Panc1 (cell line): ENCODE data around the gene R3HDM4. TPM values are rescaled to one million over a fixed set of nuclear protein-coding genes. Genes with fewer than 3 reads are reported as not detected.

ENCODE experiments used
- ATAC-seq: fragments of 200-7000 bp; cut with Tn5 transposase; 2 replicates; pipeline ENCODE4 v1.9.1; 2020; ENCODE audit warnings: mild to moderate bottlenecking, moderate library complexity
- BruUV-seq: library from RNA; stranded (reverse); fragments of 400-500 nt; replicated peaks from 2 replicates; lab custom pipeline; 2021; lab: Mats Ljungman, UMichigan
- CTCF ChIA-PET: fragments of 300-600 bp; sonication (Branson Sonifier 250); formaldehyde crosslinking; loops from one replicate; lab custom pipeline; 2022; ENCODE audit warnings: antibody characterized with exemption; lab: Charles Lee
- POLR2A ChIA-PET: fragments of 300-600 bp; sonication (Branson Sonifier 250); formaldehyde crosslinking; loops from one replicate; lab custom pipeline; 2022; ENCODE audit warnings: antibody characterized with exemption; lab: Charles Lee
- DNase-seq: peaks from one replicate; pipeline ENCODE4 v3.0.0-alpha.2; 2010; ENCODE audit warnings: low read depth, low spot score
- H3K27ac ChIP-seq: 2 replicates; pipeline ENCODE4 v1.5.1; 2011; ENCODE audit warnings: mild to moderate bottlenecking, low read length, inconsistent platforms
- H3K27me3 ChIP-seq: fragments of 200-500 bp; sonication (Bioruptor generic); 2 replicates; pipeline ENCODE4 v1.6.0; 2014; ENCODE audit warnings: low read length, inconsistent platforms; ENCODE audit not compliant: control insufficient read depth, insufficient read depth
- H3K36me3 ChIP-seq: fragments of 200-500 bp; sonication (Bioruptor generic); 2 replicates; pipeline ENCODE4 v1.5.1; 2014; ENCODE audit warnings: inconsistent platforms, mild to moderate bottlenecking, low read length, moderate library complexity; ENCODE audit not compliant: control insufficient read depth, insufficient read depth
- H3K4me1 ChIP-seq: 2 replicates; pipeline ENCODE4 v1.5.1; 2011; ENCODE audit warnings: inconsistent platforms, mild to moderate bottlenecking, low read length, moderate library complexity; ENCODE audit not compliant: control insufficient read depth, insufficient read depth
- H3K4me3 ChIP-seq, 2 experiments: 2 replicates each; pipeline ENCODE4 v1.5.1; 2011 to 2012; ENCODE audit warnings: low read depth in 2 of 2, low read length in 2 of 2, mild to moderate bottlenecking in 2 of 2, inconsistent platforms in 1 of 2, moderate library complexity in 1 of 2
- H3K9me3 ChIP-seq: fragments of 200-500 bp; sonication (Bioruptor generic); 2 replicates; pipeline ENCODE4 v1.5.1; 2014; ENCODE audit warnings: low read depth, mild to moderate bottlenecking, inconsistent platforms, low read length, moderate library complexity; ENCODE audit not compliant: control insufficient read depth, insufficient read depth
- POLR2AphosphoS5 ChIP-seq: IDR thresholded peaks from 2 replicates; pipeline ENCODE4 v1.6.1; 2012; ENCODE audit warnings: mild to moderate bottlenecking, low read depth, low read length, moderate library complexity
- SIN3A ChIP-seq: IDR thresholded peaks from 2 replicates; pipeline ENCODE4 v1.6.1; 2012; ENCODE audit warnings: low read depth, mild to moderate bottlenecking, low read length, moderate library complexity, borderline replicate concordance; ENCODE audit not compliant: insufficient read depth
- TCF7L2 ChIP-seq: IDR thresholded peaks from 2 replicates; pipeline ENCODE4 v1.6.1; 2011; ENCODE audit warnings: mild to moderate bottlenecking, low read depth, low read length, inconsistent platforms
- in situ Hi-C: cut with HindIII; loops from 2 replicates; pipeline ENCODE4 v1.10.0; 2016; ENCODE audit warnings: low sequenced_read_pairs, low pct_unique_long_range_greater_than_20kb
- intact Hi-C: fragments of 100-400 bp; cut with micrococcal nuclease; formaldehyde crosslinking; loops from one replicate; pipeline ENCODE4 v1.10.0; 2022; ENCODE audit not compliant: unreplicated experiment
- total RNA-seq: library from RNA; stranded (reverse); gene quantifications from one replicate; pipeline ENCODE4 v1.2.1, GENCODE V29; 2021; ENCODE audit not compliant: unreplicated experiment
- TF ChIP-seq, protein P1 (sequence below), 2 experiments: IDR thresholded peaks; 2 replicates each; pipeline ENCODE4 v1.6.1; 2011 to 2012; ENCODE audit warnings: low read depth in 2 of 2, control low read depth in 1 of 2, low read length in 1 of 2, mild to moderate bottlenecking in 1 of 2, moderate library complexity in 1 of 2; ENCODE audit not compliant: insufficient read depth in 1 of 2
- TF ChIP-seq, protein P2 (sequence below): fragments of 450-650 bp; IDR thresholded peaks from 2 replicates; pipeline ENCODE4 v1.5.1; 2017; ENCODE audit warnings: mild to moderate bottlenecking

R3HDM4 gene
- total RNA-seq, 1 experiment from 2014 or later: 43.5 TPM

DNA sequence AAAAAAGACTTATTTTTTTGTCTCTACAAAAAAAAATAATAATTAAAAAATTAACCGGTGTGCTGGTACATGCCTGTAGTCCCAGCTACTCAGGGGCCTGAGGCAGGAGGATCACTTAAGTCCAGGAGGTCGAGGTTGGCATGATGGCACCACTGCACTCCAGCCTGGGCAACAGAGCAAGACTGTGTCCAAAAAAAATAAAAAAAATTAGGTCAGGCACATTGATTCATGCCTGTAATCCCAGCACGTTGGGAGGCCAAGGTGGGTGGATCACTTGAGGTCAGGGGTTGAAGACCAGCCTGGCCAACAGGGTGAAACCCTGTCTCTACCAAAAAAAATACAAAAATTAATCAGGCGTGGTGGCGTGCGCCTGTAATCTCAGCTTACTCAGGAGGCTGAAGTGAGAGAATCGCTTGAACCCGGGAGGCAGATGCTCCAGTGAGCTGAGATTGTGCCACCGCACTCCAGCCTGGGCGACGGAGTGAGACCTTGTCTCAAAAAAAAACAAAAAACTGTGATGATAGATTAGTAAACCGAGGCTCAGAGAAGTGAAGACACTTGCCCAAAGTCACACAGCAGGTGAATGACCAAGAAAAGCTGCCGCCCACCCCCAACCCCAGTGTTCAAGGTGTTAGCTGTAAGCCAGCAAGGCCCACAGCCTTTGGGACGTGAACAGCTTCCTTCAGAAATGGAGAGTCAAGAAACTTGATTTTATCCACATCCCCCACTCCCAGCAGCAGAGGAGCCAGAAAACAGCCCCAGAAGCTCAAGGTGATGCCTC lies 10.4 kb downstream of the R3HDM4 start:
- POLR2A ChIA-PET: no interaction called here
- Histone ChIP-seq H3K4me1 (no peaks in the 10 kb centered on the region), H3K36me3 (no peaks in the 10 kb centered on the region), H3K27ac (no peak overlapping the region), H3K4me3 (no peak overlapping the region), H3K9me3 (no peaks in the 10 kb centered on the region), H3K27me3 (no peaks in the 10 kb centered on the region)
- ATAC-seq: no peak
- DNase-seq: no peak
- BruUV-seq: no TSS peak
- TF ChIP-seq TCF7L2 (no peak), SIN3A (no peak), POLR2AphosphoS5 (no peak)
- TF ChIP-seq, protein P1, sequence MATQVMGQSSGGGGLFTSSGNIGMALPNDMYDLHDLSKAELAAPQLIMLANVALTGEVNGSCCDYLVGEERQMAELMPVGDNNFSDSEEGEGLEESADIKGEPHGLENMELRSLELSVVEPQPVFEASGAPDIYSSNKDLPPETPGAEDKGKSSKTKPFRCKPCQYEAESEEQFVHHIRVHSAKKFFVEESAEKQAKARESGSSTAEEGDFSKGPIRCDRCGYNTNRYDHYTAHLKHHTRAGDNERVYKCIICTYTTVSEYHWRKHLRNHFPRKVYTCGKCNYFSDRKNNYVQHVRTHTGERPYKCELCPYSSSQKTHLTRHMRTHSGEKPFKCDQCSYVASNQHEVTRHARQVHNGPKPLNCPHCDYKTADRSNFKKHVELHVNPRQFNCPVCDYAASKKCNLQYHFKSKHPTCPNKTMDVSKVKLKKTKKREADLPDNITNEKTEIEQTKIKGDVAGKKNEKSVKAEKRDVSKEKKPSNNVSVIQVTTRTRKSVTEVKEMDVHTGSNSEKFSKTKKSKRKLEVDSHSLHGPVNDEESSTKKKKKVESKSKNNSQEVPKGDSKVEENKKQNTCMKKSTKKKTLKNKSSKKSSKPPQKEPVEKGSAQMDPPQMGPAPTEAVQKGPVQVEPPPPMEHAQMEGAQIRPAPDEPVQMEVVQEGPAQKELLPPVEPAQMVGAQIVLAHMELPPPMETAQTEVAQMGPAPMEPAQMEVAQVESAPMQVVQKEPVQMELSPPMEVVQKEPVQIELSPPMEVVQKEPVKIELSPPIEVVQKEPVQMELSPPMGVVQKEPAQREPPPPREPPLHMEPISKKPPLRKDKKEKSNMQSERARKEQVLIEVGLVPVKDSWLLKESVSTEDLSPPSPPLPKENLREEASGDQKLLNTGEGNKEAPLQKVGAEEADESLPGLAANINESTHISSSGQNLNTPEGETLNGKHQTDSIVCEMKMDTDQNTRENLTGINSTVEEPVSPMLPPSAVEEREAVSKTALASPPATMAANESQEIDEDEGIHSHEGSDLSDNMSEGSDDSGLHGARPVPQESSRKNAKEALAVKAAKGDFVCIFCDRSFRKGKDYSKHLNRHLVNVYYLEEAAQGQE (IDR thresholded peaks at IDR 0.05; ENCODE audit: insufficient read depth in 1 of 2, low read depth in 2 of 2, low read length in 1 of 2): no peak
- TF ChIP-seq, protein P2, sequence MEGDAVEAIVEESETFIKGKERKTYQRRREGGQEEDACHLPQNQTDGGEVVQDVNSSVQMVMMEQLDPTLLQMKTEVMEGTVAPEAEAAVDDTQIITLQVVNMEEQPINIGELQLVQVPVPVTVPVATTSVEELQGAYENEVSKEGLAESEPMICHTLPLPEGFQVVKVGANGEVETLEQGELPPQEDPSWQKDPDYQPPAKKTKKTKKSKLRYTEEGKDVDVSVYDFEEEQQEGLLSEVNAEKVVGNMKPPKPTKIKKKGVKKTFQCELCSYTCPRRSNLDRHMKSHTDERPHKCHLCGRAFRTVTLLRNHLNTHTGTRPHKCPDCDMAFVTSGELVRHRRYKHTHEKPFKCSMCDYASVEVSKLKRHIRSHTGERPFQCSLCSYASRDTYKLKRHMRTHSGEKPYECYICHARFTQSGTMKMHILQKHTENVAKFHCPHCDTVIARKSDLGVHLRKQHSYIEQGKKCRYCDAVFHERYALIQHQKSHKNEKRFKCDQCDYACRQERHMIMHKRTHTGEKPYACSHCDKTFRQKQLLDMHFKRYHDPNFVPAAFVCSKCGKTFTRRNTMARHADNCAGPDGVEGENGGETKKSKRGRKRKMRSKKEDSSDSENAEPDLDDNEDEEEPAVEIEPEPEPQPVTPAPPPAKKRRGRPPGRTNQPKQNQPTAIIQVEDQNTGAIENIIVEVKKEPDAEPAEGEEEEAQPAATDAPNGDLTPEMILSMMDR: no peak
- intact Hi-C loops (no loop called here), in situ Hi-C loops (no loop called here)
- CTCF ChIA-PET: no interaction called here

DNA sequence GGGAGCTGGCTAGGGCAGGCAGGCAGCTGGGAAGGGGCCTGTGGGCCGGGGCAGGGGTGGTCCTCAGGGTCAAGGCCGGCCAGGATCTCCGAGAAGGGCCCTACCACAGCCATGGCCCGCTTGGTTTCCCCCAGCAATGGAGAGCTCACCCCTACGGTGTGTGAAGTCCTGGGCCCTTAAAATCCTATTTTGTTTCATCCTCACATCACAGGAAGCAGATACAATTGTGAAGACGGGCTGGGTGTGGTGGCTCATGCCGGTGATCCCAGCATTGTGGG lies 11.0 kb downstream of the R3HDM4 start:
- DNase-seq (no peak), ATAC-seq (no peak)
- Histone ChIP-seq H3K36me3 (no peaks in the 10 kb centered on the region), H3K4me3 (no peak overlapping the region), H3K9me3 (no peaks in the 10 kb centered on the region), H3K27me3 (no peaks in the 10 kb centered on the region), H3K27ac (no peak overlapping the region), H3K4me1 (no peaks in the 10 kb centered on the region)
- no peak for TF ChIP-seq SIN3A
- no peak for TF ChIP-seq TCF7L2
- no TSS peak for BruUV-seq
- ChIA-PET POLR2A (no interaction called here), CTCF (no interaction called here)
- in situ Hi-C loops (no loop called here), intact Hi-C loops (no loop called here)

DNA sequence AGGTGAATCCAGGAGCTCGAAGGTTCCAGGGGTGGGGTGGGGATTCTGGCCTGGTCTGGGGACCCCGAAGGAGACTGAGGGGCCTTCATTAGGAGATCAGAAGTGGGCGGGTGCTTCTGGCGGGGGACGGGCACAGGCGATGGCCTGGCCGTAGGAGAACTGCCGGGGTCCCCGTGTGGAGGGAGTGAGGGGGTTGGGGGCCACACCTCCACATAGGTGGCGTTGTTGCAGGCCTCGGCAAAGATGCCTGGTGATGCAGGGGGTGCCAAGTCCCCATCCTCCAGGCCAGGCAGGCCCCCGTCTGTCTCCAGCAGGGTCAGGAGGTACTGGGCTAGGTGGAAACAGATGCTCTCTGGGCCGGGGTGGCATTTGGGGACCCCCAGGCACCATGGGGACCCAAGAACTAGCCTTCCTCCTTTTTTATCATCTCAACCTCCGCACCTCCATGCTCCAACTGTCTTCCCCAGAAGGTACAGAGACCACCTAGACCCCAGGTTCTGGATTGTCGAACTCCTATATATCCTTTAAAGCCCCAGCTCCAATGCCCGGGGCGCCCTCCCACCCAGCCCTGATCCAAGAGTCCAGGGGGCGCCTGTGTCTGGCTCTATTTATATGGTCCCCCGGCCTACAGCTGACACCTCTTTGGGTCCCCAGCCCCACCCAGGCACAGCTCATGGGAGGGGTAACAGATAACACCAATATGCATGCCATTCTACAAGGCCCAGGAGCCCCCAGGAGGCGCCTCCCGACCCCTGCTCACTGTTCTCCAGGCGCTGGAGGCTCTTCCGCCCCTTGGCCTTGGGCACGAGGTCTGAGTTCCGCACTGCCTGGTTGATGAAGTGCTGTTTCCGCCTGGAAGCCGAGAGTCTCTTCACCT lies 11.6 kb downstream of the R3HDM4 start:
- Histone ChIP-seq H3K4me3 (no peak overlapping the region), H3K27ac (no peak overlapping the region), H3K4me1 (no peaks in the 10 kb centered on the region), H3K36me3 (no peaks in the 10 kb centered on the region), H3K9me3 (no peaks in the 10 kb centered on the region), H3K27me3 (no peaks in the 10 kb centered on the region)
- no peak for ATAC-seq
- intact Hi-C loops (no loop called here), in situ Hi-C loops (no loop called here)
- ChIA-PET CTCF (no interaction called here), POLR2A (no interaction called here)
- BruUV-seq: no TSS peak
- TF ChIP-seq, protein P2: no peak
- TF ChIP-seq SIN3A: no peak
- TF ChIP-seq, protein P1 (IDR thresholded peaks at IDR 0.05; ENCODE audit: insufficient read depth in 1 of 2, low read depth in 2 of 2, low read length in 1 of 2): no peak
- TF ChIP-seq POLR2AphosphoS5: no peak
- no peak for DNase-seq
